Measurements from ENCODE around the gene EHD4.

GRCh38 chr15:41926185-41927056 is 45.9 kb downstream of the EHD4 start:
- TF ChIP-seq CTCF (IDR thresholded peaks at IDR 0.05) (no peak), POLR2A (IDR thresholded peaks at IDR 0.05) (no peak)

Data from body of pancreas (tissue), 4 donors.